ENCODE results near the gene LGMN.

LGMN gene

DNA sequence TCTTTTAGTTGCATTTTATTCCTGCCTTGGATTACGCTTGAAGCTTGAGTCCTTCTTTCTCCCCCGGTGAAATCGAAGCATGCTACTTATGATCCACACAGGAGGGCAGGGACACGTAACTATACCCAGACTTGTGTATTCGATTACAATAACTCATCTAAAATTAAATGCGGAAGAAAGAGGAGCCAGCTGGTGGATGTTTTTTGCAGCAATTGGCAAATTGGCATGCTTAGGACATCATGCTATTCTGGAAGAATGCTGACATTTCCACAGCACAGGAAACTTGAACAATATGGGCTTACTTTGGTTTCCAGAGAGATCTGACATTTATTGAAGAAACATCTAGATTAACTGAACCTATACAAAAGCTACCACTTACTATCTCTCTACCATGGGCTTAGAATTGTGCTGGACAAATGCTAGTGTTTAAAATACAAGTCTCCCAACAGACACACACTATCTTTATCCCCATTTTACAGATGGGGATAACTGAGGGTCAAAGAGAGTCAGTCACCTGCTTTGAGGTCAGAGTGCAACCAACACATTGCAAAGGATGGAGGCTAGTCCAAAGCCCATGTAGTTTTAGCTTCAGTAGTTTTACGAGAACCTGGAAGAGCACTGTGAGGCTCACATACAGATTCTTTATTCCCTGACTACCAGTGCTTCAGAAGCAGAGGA, 36.3 kb downstream of the LGMN start:
- TF ChIP-seq, protein P1, sequence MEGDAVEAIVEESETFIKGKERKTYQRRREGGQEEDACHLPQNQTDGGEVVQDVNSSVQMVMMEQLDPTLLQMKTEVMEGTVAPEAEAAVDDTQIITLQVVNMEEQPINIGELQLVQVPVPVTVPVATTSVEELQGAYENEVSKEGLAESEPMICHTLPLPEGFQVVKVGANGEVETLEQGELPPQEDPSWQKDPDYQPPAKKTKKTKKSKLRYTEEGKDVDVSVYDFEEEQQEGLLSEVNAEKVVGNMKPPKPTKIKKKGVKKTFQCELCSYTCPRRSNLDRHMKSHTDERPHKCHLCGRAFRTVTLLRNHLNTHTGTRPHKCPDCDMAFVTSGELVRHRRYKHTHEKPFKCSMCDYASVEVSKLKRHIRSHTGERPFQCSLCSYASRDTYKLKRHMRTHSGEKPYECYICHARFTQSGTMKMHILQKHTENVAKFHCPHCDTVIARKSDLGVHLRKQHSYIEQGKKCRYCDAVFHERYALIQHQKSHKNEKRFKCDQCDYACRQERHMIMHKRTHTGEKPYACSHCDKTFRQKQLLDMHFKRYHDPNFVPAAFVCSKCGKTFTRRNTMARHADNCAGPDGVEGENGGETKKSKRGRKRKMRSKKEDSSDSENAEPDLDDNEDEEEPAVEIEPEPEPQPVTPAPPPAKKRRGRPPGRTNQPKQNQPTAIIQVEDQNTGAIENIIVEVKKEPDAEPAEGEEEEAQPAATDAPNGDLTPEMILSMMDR (IDR thresholded peaks at IDR 0.05; ENCODE audit: extremely low read depth, missing control alignments): no peak

DNA sequence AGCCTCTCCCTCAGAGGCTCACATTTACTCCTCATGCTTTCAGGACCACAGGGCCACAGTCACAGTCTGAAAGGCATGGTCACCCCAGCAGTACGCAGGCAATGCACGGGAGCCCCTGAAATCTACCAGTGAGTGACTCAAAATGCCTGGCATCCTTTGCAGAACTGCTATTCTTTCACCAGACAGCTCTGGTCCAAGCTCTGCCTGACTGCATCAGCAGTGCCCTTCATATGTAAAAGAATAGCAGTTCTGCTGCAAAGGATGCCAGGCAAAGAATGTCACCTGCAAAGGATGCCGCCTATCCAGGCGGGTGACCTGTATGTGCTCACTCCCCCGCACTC, 38.5 kb downstream of the LGMN start:
- TF ChIP-seq, protein P1 (IDR thresholded peaks at IDR 0.05; ENCODE audit: extremely low read depth, missing control alignments): no peak
- no peak for DNase-seq (ENCODE audit: low spot score)

More for the DNA sequence above, 36.3 kb downstream of the LGMN start:
- DNase-seq (ENCODE audit: low spot score): no peak

DNA sequence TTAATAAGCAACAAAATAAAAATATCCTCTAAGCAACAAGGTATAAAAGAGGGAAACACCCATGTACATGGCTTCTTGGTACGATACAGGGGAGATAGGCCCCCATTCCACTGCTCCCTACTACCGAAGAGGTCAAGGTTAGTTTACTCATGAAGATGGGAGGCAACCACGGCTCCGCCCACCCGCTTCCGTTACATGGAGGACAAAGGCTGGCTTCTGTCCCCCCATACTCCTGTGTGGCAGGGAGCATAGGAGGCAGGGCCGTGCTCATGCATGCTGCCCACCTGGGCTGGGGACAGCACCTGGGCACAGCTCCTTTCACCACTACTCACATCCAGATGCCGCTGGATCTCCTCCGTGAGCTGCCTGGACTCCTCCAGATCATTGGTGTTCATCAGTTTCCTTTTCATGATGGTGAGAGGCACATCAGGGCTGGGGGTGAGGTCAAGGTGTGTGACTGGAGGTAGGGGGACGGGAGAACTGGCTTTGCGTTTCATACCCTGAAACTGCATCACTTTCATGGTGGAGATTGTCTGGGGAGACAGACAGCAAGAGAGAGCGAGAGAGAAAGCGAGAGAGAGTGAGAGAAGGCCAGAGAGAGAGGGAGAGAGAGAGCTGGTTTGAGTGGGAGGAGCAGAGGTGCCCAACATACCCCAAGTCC, 39.0 kb downstream of the LGMN start:
- no peak for DNase-seq (ENCODE audit: low spot score)
- TF ChIP-seq, protein P1 (IDR thresholded peaks at IDR 0.05; ENCODE audit: extremely low read depth, missing control alignments): no peak

DNA sequence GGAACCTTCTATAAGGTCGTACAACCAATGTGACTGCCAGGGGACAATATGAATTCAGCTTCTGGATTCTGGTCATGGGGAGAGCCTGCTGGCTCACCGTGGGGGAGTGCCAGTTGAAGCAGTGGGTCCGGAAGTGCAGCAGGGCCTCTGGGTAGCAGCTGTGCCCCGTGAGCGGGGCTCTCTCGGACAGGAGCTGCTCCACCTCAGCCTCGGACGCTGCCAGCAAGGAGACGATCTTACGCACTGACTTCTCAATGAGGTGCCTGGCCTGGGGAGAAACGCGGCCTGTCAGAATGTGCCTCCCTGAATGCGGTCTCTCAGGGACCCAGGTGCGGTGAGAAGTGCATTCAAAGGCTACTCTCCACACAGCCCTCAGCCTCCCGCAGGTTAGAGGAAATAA, 42.0 kb downstream of the LGMN start:
- TF ChIP-seq, protein P1 (IDR thresholded peaks at IDR 0.05; ENCODE audit: extremely low read depth, missing control alignments): no peak
- no peak for DNase-seq (ENCODE audit: low spot score)

DNA sequence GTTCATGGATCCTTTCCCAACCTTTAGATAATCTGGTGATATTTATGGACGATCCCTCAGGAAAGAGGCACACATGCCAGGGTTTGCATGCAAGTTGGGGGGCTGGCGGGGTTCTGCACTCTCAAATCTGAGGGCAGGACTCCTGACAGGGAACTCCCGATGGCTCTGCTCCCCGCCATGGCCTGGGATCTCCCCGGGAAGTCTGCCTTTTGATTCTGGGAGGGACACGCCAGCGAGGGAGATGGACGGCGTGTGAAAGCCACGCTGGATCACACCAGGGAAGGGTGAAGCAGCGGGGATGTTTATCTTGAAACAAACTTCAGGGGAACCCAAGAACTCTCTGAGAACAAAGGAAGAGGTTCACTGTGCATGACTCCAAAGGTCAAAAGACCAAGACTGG, 43.6 kb downstream of the LGMN start:
- no peak for DNase-seq (ENCODE audit: low spot score)
- TF ChIP-seq, protein P1 (IDR thresholded peaks at IDR 0.05; ENCODE audit: extremely low read depth, missing control alignments): no peak

DNA sequence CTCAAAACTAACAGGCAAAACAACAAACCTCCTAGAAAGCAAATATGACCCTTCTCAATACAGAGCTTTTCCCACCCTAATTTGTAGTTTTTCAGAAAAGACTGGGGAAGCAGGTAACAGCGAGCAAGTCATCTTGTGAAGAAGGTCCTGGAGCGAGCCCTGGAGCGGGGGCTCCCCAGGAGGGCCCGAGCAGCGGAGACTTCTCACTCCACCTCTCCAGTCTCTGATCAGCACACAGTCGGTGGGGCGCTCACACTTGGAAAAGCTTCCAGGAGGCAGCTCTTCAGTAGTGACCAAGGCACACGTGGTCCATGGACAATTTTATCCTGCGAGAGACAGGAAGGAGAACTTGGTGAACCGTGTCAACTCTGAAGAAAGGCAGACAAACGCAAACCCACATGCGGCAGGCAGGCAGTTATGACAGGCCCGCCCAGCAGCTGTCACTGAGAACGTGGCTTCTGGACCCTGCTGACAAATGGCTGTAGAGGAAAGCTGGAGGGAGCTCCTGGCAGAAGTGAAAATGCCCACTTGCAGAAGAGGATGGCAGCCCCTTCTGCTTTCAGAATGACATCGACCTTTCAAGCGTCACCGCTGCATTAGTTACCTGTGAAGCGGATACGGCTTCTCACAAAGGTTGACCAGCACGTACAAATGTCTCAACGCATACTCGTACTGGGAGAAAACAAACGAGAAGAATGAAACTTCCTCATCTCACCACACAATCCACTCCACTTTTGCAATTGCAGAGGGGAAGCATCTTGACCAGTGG, 44.2 kb downstream of the LGMN start:
- DNase-seq (ENCODE audit: low spot score): peak; percentile 79
- TF ChIP-seq, protein P1 (IDR thresholded peaks at IDR 0.05; ENCODE audit: extremely low read depth, missing control alignments): no peak

DNA sequence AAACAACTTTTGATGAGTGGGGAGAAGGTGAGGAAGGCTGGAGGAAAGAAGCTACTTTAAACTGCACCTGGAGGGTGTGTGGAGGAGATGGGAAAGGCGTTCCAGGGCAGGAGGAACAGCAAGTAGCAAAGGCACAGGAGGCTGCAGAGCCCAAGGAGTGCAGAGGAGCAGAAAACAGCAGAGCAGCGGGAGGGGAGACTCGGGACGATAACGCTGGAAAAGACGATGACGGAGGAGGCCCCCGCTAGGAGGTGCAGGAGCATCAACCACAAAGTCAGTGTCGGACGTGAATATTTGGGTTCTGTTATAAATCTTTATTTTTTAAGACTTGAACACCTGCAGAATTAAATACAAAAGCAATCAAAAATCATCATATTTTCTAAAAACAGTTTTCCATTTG, 44.9 kb downstream of the LGMN start:
- TF ChIP-seq, protein P1 (IDR thresholded peaks at IDR 0.05; ENCODE audit: extremely low read depth, missing control alignments): no peak
- DNase-seq (ENCODE audit: low spot score): no peak

Data from GM20000 (cell line).